ENCODE results near the gene ANKRD53.
A peak's percentile ranks its signal among the peaks of the same experiment; 100 is the strongest.

Gene ANKRD53

DNA sequence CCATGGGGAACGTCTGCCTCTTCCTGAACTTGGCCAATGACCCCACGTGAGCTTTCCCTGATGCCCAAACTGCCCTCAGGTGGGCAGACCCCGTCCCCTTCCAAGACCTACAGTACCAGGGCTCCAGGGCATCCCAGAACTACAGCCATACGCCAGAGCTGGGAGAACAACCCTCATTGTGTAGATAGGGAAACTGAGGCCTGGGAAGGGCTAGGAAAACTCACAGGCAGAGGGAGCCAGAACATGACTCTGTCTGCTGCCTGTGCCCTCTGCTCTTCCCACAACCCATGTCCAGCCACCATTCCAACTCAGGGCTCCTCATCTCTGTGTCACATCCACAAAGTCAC is 16.8 kb upstream of the ANKRD53 start:
- TF ChIP-seq CTCF (IDR thresholded peaks at IDR 0.05; ENCODE audit: control insufficient read depth, insufficient read depth, low read depth, low read length, missing control alignments), result no peak
- no peak overlapping the region for H3K4me3 ChIP-seq (ENCODE audit: control insufficient read depth, low read depth, low read length)
- DNase-seq (ENCODE audit: low read depth), result no peak

- no peak overlapping the region for H3K4me3 ChIP-seq (ENCODE audit: control insufficient read depth, low read depth, low read length)
- no peak for TF ChIP-seq CTCF (IDR thresholded peaks at IDR 0.05; ENCODE audit: control insufficient read depth, insufficient read depth, low read depth, low read length, missing control alignments)
Measured at GRCh38 chr2:70962211-70962884, 16.1 kb upstream of the ANKRD53 start.

GRCh38 chr2:70962885-70963878 is 15.2 kb upstream of the ANKRD53 start:
- H3K4me3 ChIP-seq (ENCODE audit: control insufficient read depth, low read depth, low read length), result no peak overlapping the region
- DNase-seq (ENCODE audit: low read depth), result no peak
- TF ChIP-seq CTCF (IDR thresholded peaks at IDR 0.05; ENCODE audit: control insufficient read depth, insufficient read depth, low read depth, low read length, missing control alignments), result no peak

More at GRCh38 chr2:70962211-70962884, 16.1 kb upstream of the ANKRD53 start:
- no peak for DNase-seq (ENCODE audit: low read depth)

- H3K4me3 ChIP-seq (ENCODE audit: control insufficient read depth, low read depth, low read length), result no peak overlapping the region
- no peak for TF ChIP-seq CTCF (IDR thresholded peaks at IDR 0.05; ENCODE audit: control insufficient read depth, insufficient read depth, low read depth, low read length, missing control alignments)
- DNase-seq (ENCODE audit: low read depth), result no peak
Measured at GRCh38 chr2:70964133-70964532, 14.3 kb upstream of the ANKRD53 start.

- DNase-seq (ENCODE audit: low read depth), result no peak
- peak; percentile 79 for TF ChIP-seq CTCF (IDR thresholded peaks at IDR 0.05; ENCODE audit: control insufficient read depth, insufficient read depth, low read depth, low read length, missing control alignments)
- H3K4me3 ChIP-seq (ENCODE audit: control insufficient read depth, low read depth, low read length), result peak overlapping the region; percentile 51
Measured at GRCh38 chr2:70964596-70965386, 13.6 kb upstream of the ANKRD53 start.

DNA sequence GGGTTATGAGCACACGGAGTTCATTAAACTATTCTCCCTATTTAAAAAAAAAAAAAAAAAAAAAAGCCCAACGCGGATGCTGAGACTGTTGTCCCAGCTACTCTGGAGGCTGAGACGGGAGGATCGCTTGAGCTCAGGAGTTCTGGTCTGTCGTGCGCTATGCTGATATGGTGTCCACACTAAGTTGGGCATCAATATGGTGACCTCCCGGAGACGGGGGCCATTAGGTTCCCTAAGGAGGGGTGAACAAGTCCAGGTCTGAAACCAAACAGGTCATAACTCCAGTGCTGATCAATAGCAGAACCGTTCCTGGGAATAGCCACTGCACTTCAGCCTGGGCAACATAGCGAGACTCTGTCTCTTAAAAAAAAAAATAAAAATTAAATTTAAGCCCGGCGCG is 12.9 kb upstream of the ANKRD53 start:
- no peak overlapping the region for H3K4me3 ChIP-seq (ENCODE audit: control insufficient read depth, low read depth, low read length)
- no peak for DNase-seq (ENCODE audit: low read depth)
- no peak for TF ChIP-seq CTCF (IDR thresholded peaks at IDR 0.05; ENCODE audit: control insufficient read depth, insufficient read depth, low read depth, low read length, missing control alignments)

Data from AG09309 (cell line).